GM12873 (cell line): ENCODE measurements around the gene KISS1.
A peak's percentile ranks its signal among the peaks of the same experiment; 100 is the strongest.

ENCODE experiments used
- CTCF ChIP-seq: IDR thresholded peaks from 2 replicates; pipeline ENCODE4 v1.5.1; 2012; ENCODE audit warnings: low read depth, mild to moderate bottlenecking, moderate library complexity, low read length, control low read depth; ENCODE audit not compliant: insufficient read depth; ENCODE audit errors: missing control alignments

The KISS1 gene

GRCh38 chr1:204172404-204173029 lies 23.8 kb downstream of the KISS1 start:
- TF ChIP-seq CTCF = no peak

GRCh38 chr1:204171751-204172178 lies 24.5 kb downstream of the KISS1 start:
- TF ChIP-seq CTCF = no peak

GRCh38 chr1:204170494-204171155 lies 25.7 kb downstream of the KISS1 start:
- no peak for TF ChIP-seq CTCF

GRCh38 chr1:204169858-204170257 lies 26.4 kb downstream of the KISS1 start:
- no peak for TF ChIP-seq CTCF

- no peak for TF ChIP-seq CTCF
Measured at GRCh38 chr1:204167730-204168129, 28.6 kb downstream of the KISS1 start.

- no peak for TF ChIP-seq CTCF
Measured at GRCh38 chr1:204166219-204166618, 30.1 kb downstream of the KISS1 start, which contains the start of gene REN. Gene REN (minus strand): TSS chr1:204166337. CDS start chr1:204166293, 44 bp downstream.

- peak; percentile 99 for TF ChIP-seq CTCF
Measured at GRCh38 chr1:204162494-204163074, 33.7 kb downstream of the KISS1 start.
